RWPE2 (cell line): Measurements from ENCODE around the gene C5orf46.

ENCODE experiments used
- ATAC-seq: fragments of 200-7000 bp; cut with Tn5 transposase; 3 replicates; pipeline ENCODE4 v1.9.1; 2021; ENCODE audit warnings: low read depth
- DNase-seq: peaks from one replicate; pipeline ENCODE4 v3.0.0-alpha.2; 2020; ENCODE audit warnings: low spot score
- H3K27ac ChIP-seq: fragments of 450-650 bp; 2 replicates; pipeline ENCODE4 v1.5.1; 2017; ENCODE audit warnings: mild to moderate bottlenecking; ENCODE audit not compliant: poor library complexity, severe bottlenecking
- H3K27me3 ChIP-seq: fragments of 250-450 bp; sonication (Bioruptor Pico); 2 replicates; pipeline ENCODE4 v1.5.1; 2021; ENCODE audit warnings: mild to moderate bottlenecking, moderate library complexity; ENCODE audit not compliant: insufficient read depth, poor library complexity, severe bottlenecking
- H3K36me3 ChIP-seq: fragments of 250-450 bp; sonication (Bioruptor Pico); 2 replicates; pipeline ENCODE4 v1.5.1; 2020; ENCODE audit warnings: low read depth, mild to moderate bottlenecking, moderate library complexity
- H3K4me1 ChIP-seq: fragments of 250-450 bp; sonication (Bioruptor Pico); 2 replicates; pipeline ENCODE4 v1.5.1; 2021; ENCODE audit warnings: mild to moderate bottlenecking, moderate library complexity; ENCODE audit not compliant: insufficient read depth, poor library complexity, severe bottlenecking
- H3K4me3 ChIP-seq: fragments of 250-450 bp; sonication (Bioruptor Pico); 2 replicates; pipeline ENCODE4 v1.5.1; 2021; ENCODE audit warnings: mild to moderate bottlenecking, moderate library complexity; ENCODE audit not compliant: severe bottlenecking
- H3K9me3 ChIP-seq: fragments of 250-450 bp; sonication (Bioruptor Pico); 2 replicates; pipeline ENCODE4 v1.5.1; 2021; ENCODE audit warnings: mild to moderate bottlenecking, moderate library complexity; ENCODE audit not compliant: severe bottlenecking
- CTCF ChIP-seq: fragments of 450-650 bp; IDR thresholded peaks from one replicate; pipeline ENCODE4 v1.5.1; 2017; ENCODE audit warnings: mild to moderate bottlenecking, moderate library complexity; ENCODE audit not compliant: poor library complexity, severe bottlenecking

The C5orf46 gene

DNA sequence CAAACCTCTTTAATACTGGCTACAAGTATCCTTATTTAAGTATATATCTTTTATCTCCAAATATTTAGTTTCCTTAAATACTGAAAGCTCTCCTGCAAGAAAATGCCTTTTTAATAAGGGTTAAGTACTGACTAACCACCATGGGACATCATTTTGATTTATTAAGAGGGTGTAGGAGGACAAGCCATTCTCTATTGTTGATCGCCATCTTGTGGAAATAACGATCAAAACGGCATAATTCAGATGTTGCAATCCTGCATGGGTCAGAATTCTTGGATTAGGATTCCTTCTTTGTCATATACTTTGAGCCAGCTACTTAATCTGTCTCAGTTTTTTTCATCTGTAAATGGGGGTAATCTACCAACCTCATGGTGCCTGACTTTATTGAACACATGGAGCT lies 28.7 kb upstream of the C5orf46 start:
- Histone ChIP-seq H3K9me3 (no peaks in the 10 kb centered on the region), H3K36me3 (no peaks in the 10 kb centered on the region), H3K27ac (no peak overlapping the region), H3K4me3 (no peak overlapping the region), H3K4me1 (no peaks in the 10 kb centered on the region), H3K27me3 (no peaks in the 10 kb centered on the region)
- ATAC-seq (peak; percentile 78), DNase-seq (no peak)
- TF ChIP-seq CTCF: peak; percentile 84

DNA sequence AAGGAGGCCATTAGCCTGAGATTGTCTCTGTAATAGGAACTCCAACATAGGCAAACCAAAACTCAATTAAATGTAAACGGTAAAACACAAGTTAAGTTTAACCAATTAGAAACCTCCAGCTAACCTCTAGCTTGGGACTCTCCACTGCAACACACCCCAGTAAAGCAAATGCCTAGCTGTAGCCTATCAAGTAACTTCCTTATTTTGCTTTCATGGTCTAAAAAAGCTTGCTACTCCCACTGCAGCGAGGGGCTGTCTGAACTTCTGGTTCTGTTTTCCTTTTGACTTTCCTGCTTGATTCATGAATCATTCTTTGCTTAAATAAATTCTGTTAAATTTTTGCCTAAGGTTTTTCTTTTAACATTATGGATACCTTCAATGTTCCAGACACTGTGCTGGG lies 24.4 kb upstream of the C5orf46 start:
- no peak for TF ChIP-seq CTCF
- H3K27ac ChIP-seq: no peak overlapping the region
- no peak overlapping the region for H3K4me3 ChIP-seq
- H3K36me3 ChIP-seq: no peaks in the 10 kb centered on the region
- ATAC-seq (no peak), DNase-seq (no peak)
- no peaks in the 10 kb centered on the region for H3K9me3 ChIP-seq
- H3K4me1 ChIP-seq: no peaks in the 10 kb centered on the region
- no peaks in the 10 kb centered on the region for H3K27me3 ChIP-seq

DNA sequence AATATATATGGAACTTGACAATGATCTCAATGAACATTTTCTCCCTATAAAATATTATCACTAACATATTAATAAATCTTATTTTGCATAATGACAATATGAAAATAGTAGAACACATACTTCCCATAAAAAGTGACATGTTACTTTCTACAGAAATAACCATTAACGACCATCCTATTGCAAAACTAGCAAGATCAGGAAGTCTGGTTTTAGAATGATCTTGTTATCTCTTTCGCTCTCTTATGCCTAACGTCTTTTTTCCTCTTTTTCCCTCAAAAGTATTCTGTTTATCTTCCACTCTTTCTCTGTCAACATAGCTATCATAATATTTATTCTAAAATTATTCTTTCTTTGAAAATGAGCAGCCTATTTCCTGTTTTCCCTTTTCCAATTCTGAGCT lies 21.6 kb upstream of the C5orf46 start:
- DNase-seq (no peak), ATAC-seq (no peak)
- H3K27me3 ChIP-seq: no peaks in the 10 kb centered on the region
- no peak for TF ChIP-seq CTCF
- no peak overlapping the region for H3K4me3 ChIP-seq
- H3K9me3 ChIP-seq: no peaks in the 10 kb centered on the region
- no peak overlapping the region for H3K27ac ChIP-seq
- H3K4me1 ChIP-seq: no peaks in the 10 kb centered on the region
- no peaks in the 10 kb centered on the region for H3K36me3 ChIP-seq

DNA sequence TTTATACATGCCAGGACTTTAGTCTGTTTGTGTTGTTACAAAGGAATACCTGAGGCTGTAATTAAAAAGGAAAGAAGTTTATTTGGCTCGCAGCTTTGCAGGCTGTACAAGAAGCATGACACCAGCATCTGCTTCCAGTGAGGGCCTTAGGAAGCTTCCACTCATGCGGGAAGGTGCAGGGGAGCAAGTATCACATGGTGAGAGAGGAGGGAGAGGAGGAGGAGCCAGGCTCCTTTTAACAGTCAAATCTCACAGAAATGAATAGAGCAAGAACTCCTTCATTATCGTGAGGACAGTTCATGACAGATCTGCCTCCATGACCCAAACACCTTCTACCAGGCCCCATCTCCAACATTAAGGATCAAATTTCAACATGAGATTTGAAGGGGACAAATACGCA lies 18.7 kb upstream of the C5orf46 start:
- no peak for ATAC-seq
- Histone ChIP-seq H3K27me3 (no peaks in the 10 kb centered on the region), H3K36me3 (no peaks in the 10 kb centered on the region), H3K4me1 (peaks cover 2% of the 10 kb centered on the region), H3K4me3 (no peak overlapping the region), H3K9me3 (no peaks in the 10 kb centered on the region), H3K27ac (no peak overlapping the region)
- no peak for TF ChIP-seq CTCF
- no peak for DNase-seq

GRCh38 chr5:147921136-147921535 lies 14.8 kb upstream of the C5orf46 start:
- ATAC-seq (no peak), DNase-seq (no peak)
- H3K36me3 ChIP-seq: no peaks in the 10 kb centered on the region
- H3K27ac ChIP-seq: no peak overlapping the region
- TF ChIP-seq CTCF: no peak
- no peaks in the 10 kb centered on the region for H3K27me3 ChIP-seq
- H3K4me1 ChIP-seq: peaks cover 25% of the 10 kb centered on the region
- H3K4me3 ChIP-seq: no peak overlapping the region
- H3K9me3 ChIP-seq: no peaks in the 10 kb centered on the region
